HTR-8/SVneo (cell line): Measurements from ENCODE around the gene QPCT.

Experiments used
- DNase-seq: peaks from one replicate; pipeline ENCODE4 v3.0.0; 2011; ENCODE audit warnings: low spot score, mixed read lengths; ENCODE audit not compliant: insufficient read length
- FAIRE-seq: peaks from 2 replicates; lab custom pipeline; 2011; peaks lifted over from hg19 to GRCh38; lab: Jason Lieb, UNC

The QPCT gene

GRCh38 chr2:37418956-37419355 lies 74.5 kb downstream of the QPCT start:
- FAIRE-seq (no peak), DNase-seq (no peak)

- no peak for FAIRE-seq
- no peak for DNase-seq
These were observed 77.3 kb downstream of the QPCT start for GRCh38 chr2:37421686-37422085.

GRCh38 chr2:37422816-37423215 lies 78.4 kb downstream of the QPCT start:
- no peak for DNase-seq
- FAIRE-seq = no peak
